Mesothelial cell of epicardium (in vitro differentiated cells): Measurements from ENCODE around the gene FOXE3. TPM values are rescaled to one million over a fixed set of nuclear protein-coding genes. Genes with fewer than 3 reads are reported as not detected.

Source experiments
- DNase-seq, 2 experiments: peaks; one replicate each; pipeline ENCODE4 v3.0.0; 2021; ENCODE audit warnings: low spot score in 2 of 2; ENCODE audit not compliant: unreplicated experiment in 2 of 2
- H3K27ac Mint-ChIP-seq: 2 replicates; pipeline ENCODE4 v1.8.0; 2021; ENCODE audit warnings: mixed read lengths
- H3K27me3 Mint-ChIP-seq: 2 replicates; pipeline ENCODE4 v1.8.0; 2021; ENCODE audit warnings: low read depth, mixed read lengths
- H3K36me3 Mint-ChIP-seq: 2 replicates; pipeline ENCODE4 v1.8.0; 2021; ENCODE audit warnings: mixed read lengths
- H3K4me1 Mint-ChIP-seq: 2 replicates; pipeline ENCODE4 v1.8.0; 2021; ENCODE audit warnings: mixed read lengths
- H3K4me3 Mint-ChIP-seq: 2 replicates; pipeline ENCODE4 v1.8.0; 2021; ENCODE audit warnings: mild to moderate bottlenecking, moderate library complexity, mixed read lengths
- H3K9me3 Mint-ChIP-seq: 2 replicates; pipeline ENCODE4 v1.8.0; 2021; ENCODE audit warnings: mixed read lengths
- CTCF ChIP-seq: fragments of 200-600 bp; sonication (generic); IDR thresholded peaks from one replicate; pipeline ENCODE4 v1.5.0; 2021; ENCODE audit warnings: antibody characterized with exemption; ENCODE audit not compliant: unreplicated experiment
- total RNA-seq: library from RNA; stranded (reverse); gene quantifications from 3 replicates; pipeline ENCODE4 v1.2.1, GENCODE V29; 2021

Gene FOXE3
- total RNA-seq, 1 donor from 2014 or later: not detected

DNA sequence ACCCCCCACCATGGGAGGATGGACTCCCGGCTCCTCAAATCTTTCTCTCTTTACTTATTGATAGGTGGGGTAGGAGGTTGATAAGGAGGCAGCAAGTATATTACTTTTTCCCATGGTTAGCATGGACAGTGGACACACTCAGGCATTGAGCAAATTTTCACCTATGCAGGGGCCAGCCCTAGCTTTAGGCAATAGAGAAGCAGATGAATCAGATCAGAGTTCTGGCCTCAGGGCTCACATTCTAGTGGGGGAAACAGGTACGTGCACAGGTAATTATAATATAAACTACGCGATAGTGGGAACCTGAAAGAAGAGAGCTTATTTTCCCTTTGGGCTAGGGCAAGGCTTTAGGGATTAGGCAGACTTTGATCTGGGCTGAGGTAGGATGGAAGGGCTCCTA is 13.5 kb upstream of the FOXE3 start:
- no peak for DNase-seq
- no peak overlapping the region for H3K4me3 Mint-ChIP-seq
- peaks cover 49% of the 10 kb centered on the region for H3K27me3 Mint-ChIP-seq
- no peaks in the 10 kb centered on the region for H3K9me3 Mint-ChIP-seq
- no peak overlapping the region for H3K27ac Mint-ChIP-seq
- TF ChIP-seq CTCF: no peak
- H3K4me1 Mint-ChIP-seq: peaks cover 8% of the 10 kb centered on the region
- H3K36me3 Mint-ChIP-seq: no peaks in the 10 kb centered on the region

DNA sequence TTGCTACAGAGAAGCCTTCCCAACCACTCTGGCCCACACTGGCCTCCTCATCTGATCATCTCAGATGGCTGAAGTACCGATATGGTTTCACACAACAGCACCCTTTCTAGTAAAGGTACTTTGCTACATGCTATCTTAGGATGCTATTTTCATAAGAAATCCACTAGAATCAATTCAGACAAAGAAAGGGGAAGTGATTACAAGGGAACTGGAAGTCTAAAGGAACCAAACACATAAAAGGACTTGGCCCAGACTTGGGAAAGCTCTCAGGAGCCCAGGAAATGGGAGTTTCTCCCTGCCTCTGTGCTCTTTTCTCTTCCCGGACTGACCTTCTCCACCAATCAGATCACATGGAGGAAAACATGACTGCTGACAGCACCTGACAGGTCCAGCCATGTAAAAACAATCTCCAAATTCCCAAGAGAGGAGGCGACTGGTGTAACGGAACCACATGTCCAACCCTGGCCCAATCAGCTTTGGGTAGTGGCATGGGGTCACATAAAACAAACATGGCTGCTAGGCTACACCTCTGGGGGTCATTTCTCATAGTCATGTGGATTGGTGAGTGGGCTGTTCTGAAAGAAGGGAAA is 12.7 kb upstream of the FOXE3 start:
- Mint-ChIP-seq H3K4me1 (peaks cover 16% of the 10 kb centered on the region), H3K4me3 (no peak overlapping the region), H3K27ac (no peak overlapping the region), H3K9me3 (no peaks in the 10 kb centered on the region), H3K27me3 (peaks cover 45% of the 10 kb centered on the region), H3K36me3 (no peaks in the 10 kb centered on the region)
- no peak for DNase-seq
- no peak for TF ChIP-seq CTCF

- Mint-ChIP-seq H3K4me1 (peaks cover 37% of the 10 kb centered on the region), H3K4me3 (no peak overlapping the region), H3K27ac (no peak overlapping the region), H3K9me3 (no peaks in the 10 kb centered on the region), H3K27me3 (peaks cover 34% of the 10 kb centered on the region), H3K36me3 (no peaks in the 10 kb centered on the region)
- DNase-seq: no peak
- no peak for TF ChIP-seq CTCF
Observed at GRCh38 chr1:47405697-47406096, 10.4 kb upstream of the FOXE3 start.

DNA sequence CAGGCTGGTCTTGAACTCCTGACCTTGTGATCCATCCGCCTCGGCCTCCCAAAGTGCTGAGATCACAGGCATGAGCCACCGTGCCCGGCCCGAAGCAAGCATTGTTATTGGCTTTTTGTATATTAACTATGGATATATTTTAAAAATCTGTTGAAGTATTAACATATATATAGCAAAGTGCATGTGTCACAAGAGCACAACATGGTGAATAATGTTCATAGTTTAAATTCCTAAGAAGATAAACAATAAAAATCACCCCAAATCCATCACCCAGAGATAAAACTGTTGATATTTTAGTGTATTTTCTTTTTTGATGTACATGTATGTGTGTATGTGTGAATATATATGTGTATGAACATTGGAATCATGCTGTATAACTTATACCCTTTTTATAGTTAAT is 9.1 kb upstream of the FOXE3 start:
- DNase-seq: no peak
- peaks cover 39% of the 10 kb centered on the region for H3K4me1 Mint-ChIP-seq
- H3K4me3 Mint-ChIP-seq: no peak overlapping the region
- no peaks in the 10 kb centered on the region for H3K9me3 Mint-ChIP-seq
- no peak for TF ChIP-seq CTCF
- H3K36me3 Mint-ChIP-seq: no peaks in the 10 kb centered on the region
- no peak overlapping the region for H3K27ac Mint-ChIP-seq
- peaks cover 29% of the 10 kb centered on the region for H3K27me3 Mint-ChIP-seq

GRCh38 chr1:47407481-47407880 is 8.6 kb upstream of the FOXE3 start:
- Mint-ChIP-seq H3K9me3 (no peaks in the 10 kb centered on the region), H3K27ac (no peak overlapping the region), H3K4me1 (peaks cover 39% of the 10 kb centered on the region), H3K36me3 (no peaks in the 10 kb centered on the region), H3K4me3 (no peak overlapping the region), H3K27me3 (peaks cover 23% of the 10 kb centered on the region)
- DNase-seq: no peak
- no peak for TF ChIP-seq CTCF
